GM19467 (cell line): ENCODE results near the gene MSI2.

ENCODE experiments used
- ATAC-seq: cut with Tn5 transposase; IDR thresholded peaks from one replicate; pipeline ENCODE4 v1.9.1; 2021; ENCODE audit warnings: mild to moderate bottlenecking, moderate library complexity; ENCODE audit not compliant: unreplicated experiment

The MSI2 gene

DNA sequence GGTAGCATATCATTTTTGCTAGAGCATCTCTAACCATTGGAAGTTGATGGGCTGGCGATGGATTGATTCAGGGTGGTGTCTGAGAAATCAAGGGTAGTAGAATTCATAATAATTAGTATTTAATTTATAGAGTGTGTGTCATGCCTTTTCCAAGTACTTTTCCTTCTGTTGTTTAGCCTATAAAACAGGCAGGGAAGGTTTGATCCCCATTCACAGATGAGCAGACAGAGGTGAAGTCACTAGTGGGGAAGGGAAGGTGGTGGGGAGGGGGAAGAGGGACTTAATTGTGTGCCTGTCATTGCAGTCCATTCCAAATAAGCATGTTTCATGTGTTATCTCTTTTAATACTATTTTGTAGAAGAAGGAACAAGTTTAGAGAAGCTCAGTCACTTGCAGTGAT lies 131.3 kb downstream of the MSI2 start:
- ATAC-seq, result no peak

DNA sequence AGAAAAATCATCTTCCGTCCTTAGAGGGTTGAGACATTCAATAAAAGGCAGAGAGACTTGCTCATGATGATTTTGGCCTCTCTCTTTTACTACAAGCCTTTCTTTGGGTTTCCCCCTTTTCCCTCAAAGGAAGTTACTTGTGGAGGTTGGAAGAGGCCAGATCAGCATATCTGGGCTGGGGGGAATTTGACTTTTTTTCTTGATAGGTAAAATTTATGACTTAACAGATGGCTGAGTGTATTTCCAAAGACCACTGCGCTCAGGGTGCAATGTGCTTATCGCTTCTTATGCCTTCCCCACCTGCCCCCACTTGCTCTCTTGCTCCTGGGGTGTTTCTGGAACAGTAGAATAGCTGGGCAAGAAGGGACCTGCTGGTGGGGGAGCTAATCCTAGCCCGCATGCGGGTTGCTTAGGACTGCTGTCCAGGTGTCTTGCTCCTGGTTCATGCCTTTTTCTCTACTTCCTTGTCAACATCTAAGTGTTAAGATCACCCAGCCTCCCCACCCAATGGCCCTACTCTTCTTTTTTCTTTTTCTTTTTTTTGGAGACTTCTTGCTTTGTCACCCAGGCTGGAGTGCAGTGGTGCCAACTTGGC lies 131.9 kb downstream of the MSI2 start:
- no peak for ATAC-seq

DNA sequence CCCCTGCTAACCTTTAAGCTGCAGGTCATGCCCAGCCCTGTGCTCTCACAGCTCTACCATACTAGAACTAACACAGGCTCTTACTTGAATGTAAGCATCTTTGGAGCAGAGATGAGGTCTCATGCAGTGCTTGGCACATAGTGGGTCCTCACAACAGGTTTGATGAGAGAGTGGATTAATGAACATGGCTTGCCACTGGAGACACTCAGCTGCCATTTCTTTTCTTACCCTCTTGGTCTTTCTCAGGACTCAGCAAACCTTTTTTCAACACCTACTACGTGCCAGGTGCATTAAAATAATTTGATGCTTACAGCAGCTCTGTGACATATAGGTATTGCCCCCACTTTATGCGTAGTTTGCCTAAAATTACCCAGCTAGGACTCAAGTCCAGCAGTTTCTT lies 133.2 kb downstream of the MSI2 start:
- ATAC-seq, result no peak

DNA sequence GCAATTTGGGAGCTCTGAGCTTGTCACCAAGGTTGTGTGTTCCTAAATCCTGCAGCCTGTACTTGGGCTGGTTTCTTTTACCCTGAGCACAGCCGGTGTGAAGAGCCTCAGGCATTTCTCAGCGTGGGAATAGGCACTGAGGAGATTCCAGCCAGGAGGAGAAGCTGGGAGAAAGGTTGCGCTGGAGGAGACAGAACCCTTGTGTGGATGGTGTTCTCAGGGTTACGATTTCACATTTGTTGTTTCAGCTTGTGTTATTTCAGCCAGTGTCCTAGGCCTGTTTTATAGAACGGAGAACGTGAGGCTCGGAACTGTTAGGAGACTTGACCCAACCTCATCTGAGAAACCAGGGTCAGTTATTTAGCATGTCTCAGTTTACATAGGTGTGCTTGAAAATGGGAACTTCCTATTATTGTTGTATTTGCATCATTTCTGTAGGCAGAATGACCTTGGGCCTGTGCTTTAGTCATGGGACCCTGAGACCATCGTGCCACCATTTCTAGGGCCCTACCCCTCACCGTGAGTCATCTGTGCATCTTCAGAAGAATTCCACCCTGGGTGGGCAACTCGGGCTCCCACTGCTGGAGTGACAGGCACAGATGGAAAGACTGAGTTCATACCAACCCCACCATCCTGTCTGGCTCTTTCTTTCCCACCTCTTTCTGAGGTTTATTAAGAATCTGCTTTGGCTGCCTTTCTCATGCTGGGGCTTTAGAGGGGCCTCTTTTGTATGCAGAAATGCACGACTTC lies 134.9 kb downstream of the MSI2 start:
- ATAC-seq, result no peak

DNA sequence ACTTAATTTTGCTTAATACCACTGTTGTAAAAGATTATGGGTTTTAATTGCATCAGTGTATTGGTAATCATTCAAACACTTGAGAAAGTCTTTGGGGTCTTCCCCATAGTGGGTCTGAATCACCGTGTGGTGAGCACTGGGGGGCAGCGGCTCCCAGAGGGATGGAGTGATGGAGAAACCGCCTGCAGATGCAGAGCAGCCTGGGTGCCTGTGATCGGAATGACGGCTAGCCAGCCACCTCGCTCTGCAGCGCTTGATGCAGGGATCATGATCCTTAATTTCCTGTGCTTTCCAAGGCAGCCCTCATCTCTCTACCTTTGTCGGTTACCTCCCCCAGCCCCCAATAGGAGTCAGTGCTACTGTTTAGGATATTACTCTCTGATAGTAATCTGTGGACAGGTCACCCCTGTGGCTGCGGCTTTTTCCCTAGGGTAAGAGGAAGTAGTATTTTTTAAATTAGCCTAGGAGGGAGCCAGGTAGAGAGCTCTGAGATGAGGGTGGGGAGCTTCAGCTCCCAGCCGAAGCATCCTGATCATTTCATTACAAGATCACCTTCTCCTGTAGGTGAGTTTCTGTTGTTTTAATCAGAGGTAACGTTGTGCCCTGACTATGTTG lies 135.6 kb downstream of the MSI2 start:
- no peak for ATAC-seq

DNA sequence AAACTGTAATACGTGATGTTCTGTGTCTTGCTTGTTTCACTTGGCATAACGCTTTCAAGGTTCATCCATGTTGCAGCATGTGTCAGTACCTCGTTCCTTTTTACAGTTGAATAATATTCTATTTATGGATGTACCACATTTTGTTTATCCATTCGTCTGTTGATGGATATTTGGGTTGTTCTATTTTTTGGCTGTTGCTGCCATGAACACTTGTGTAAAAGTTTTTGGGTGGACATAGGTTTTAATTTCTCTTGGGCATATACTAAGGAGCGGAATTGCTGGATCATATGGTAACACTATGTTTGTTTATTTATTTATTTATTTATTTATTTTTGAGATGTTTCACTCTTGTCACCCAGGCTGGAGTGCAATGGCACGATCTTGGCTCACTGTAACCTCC lies 137.0 kb downstream of the MSI2 start:
- ATAC-seq, result no peak

DNA sequence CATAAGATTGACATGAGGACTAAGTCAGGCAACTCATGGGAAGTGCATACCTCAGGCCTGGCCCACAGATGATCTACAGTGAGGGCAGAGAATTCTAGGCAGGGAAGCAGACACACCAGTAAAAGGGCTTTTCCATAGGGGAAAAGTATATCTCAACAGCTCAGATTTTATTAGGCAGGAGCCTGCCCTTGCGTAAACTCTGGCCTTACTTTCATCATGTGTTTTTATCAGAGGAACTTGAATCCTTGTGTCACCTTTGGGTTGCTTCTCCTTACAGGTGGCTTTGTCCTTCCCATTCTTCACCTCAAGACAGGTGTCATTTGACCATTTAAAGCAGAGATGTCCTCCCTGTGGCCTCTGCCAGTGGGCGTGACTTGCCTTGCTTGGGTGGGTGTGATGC lies 138.1 kb downstream of the MSI2 start:
- ATAC-seq, result no peak

DNA sequence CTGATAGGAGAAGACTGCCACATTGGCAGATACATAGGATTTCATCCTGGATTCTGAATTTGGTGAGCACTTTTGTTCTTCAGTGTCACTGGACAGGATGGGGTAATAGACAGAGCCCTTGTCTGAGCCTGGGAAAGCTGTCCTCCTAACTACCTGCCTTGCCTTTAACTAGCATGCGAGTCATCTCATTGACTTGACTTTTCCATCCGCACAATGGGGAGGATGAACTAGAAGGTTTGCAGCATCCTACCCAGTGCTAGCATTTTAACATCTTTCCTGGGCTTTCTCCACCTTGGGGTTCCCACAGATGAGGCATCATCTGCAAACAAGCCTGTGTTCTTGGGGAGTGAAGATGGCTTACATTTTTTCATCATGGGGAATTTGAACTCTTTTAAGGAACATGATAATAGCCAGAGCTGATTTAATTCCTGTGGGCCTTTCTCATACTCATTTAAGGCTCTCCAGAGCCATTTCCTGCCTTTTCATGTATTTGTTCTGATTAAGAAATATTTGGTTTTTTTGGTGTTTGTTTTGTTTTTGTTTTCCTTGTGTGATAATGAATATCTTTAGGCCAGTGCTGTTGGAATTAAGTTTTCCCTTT lies 139.5 kb downstream of the MSI2 start:
- ATAC-seq, result no peak

DNA sequence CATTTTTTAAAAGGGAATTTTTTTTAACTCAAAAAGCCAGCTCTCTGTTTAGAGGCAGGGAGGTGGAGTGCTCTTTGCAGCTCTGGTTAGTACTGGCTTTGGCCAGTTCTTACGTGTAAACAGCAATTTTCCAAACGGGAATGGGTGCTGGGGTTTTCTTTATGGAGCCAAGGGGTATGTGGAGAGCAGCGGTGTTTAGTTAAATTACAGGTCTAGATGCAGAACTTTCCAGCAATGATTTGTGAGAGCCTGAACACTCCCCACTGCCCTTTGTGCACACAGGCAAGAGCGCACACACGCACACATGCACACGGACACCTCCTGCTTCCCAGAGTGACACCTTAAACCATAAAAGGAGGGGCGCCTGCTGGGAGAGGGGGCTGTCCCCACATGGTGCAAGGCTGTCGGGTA lies 140.2 kb downstream of the MSI2 start:
- ATAC-seq, result no peak

DNA sequence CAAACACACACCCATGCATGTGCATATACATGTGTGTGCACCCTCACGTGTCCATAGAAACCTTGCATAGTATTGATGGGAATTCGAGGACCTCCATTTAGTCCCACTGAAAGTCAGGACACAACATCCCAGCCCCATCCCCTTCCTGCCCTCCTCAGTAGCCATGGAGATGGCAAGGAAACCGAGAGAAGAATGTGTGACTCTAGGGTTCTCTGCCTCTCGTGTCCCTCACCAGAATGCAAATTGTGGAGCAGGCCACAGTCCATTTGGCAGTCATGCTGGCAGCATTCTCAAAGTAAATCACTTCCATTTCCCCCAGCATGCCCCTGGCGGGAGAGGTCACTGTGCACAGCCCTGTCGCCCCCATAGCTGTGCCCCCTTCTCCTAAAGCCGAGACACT lies 141.1 kb downstream of the MSI2 start:
- no peak for ATAC-seq

DNA sequence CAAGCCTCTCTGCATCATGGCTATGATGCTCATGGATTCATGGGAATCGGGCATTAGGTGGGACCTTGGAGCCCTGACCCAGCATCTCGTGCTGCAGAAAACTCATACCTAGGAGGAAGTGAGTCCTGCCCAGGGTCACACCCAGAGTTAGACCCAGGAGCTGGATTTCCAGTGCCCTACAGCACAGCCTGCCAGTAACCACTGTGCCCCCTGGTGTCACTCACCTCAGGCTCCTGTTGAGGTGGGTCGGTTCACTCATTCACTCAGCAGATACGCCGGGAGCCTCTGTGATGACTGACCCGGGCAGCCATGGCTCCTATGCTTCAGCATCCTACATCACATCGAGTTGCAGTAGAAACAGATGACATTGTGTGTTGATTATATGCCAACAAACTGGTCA lies 143.4 kb downstream of the MSI2 start:
- ATAC-seq, result no peak

DNA sequence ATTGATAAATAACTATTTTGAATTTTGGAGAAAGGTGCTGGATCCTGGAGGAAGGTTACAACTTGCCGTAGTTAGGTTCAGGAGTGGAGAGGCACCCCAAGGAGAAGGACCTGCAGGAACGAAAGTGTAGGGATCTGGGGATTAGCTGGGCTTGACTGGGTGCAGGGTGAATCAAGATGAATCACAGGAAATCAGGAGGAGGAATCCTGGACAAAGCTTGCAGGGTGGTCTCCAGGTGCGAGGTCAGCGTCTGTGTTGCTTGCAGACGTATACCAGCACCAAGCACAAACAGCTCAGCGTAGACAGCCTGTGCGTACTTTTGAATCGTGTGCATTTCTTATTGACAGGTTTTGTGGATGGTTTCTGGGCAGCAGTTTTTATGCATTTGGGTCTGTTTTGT lies 144.3 kb downstream of the MSI2 start:
- ATAC-seq, result no peak

DNA sequence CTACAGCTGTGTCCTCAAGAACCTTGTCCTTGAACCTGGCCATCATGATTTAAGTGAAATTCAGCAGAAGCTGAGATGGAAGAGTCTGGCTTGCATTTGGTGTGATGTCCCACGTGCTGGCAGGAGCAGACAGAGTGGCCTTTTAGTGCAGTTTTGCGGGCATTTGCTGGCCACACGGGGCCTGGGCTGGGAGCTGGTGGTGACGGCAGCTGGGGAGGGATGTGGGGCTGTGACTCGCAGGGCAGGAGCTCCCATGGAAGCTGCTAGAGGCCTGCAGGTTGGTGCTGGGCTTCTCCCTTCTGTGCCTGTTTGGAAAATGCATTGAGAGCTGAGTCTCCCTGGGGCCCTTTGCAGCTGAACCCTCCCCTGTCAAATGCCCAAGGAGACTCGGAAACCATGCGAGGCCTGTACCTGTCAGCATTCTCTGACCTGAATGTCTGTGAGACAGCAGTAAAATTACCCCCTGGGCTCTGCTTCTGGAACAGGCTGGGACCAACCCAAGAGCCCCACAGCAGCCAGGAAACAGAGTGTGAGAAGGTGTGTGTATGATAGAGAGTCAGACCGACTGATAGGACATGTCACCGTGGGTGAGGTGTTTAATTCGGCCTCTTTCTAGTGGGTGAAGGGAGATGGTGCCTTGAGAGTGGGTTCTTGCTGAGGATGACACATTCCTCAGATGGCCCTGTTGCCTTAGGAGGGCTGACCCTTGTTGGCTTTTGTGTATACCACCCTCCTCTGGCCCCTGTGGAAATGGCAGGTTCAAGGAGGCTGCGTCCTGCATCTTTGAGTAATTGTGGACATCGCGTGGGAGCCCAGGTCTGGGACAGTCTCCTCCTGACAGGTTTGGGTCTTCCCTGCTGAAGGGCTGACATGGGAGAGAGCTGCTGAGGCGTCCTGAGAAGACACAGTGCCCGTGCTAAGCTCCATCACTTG lies 145.5 kb downstream of the MSI2 start:
- ATAC-seq, result no peak

DNA sequence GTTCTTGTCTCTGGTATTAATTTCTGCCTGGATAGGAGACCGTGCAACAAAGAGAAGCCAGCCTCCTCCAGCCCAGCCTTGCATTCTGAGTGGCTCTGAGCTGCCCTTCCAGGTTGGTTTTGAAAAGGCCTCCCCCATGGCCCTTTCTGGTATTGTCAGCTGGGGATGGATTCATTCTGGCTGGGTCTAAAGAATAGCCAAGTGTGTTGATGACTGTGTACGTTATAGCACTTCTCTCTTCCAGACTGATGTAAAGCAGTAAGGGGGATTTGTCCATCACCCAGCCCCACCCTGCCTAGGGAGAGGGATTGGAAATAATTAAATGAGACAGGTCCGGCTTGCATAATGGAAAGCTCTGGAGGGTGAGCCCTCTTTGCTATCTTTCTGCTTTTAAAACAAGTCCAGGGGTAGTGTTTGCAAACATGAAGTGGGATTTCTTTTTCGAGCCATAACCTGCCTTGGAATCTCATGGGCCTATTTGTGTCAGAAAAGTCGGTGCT lies 146.4 kb downstream of the MSI2 start:
- no peak for ATAC-seq

DNA sequence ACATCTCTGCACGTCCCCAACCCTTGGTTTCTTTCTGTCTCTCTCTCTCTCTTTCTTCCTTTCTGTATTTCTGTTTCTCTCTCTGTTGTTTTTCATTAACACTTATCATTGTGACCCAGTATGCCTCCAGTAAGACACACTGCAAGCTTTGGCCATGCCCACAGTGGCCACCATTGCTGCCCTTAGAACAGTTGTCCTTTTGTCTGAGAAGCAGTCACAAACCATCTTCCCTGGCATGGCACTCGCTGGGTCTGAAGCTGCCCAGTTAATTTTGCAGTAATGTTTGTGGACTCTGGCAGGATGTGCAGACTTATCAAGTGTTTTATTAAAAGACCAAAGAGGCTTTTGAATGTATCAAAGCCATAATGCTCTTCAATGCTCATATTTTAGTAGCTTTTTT lies 146.9 kb downstream of the MSI2 start:
- ATAC-seq, result no peak

DNA sequence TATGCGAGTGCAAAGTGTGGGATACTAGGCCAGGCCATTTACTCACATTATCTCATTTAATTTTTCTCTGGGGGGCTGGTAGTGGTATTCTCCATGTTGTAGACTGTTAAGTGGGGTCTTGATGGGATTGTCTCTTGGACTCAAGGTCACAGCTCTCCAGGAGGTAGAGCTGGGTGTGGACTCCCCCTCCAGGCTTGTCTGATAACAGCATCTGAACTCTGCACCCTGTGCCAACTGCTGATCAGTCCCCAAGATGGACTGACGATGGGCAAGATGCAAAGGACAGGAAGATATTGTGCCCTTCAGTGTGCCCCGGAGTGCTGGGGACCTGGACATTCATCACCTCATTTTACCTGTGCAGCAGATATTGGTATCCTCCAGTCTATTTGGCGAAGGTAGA lies 147.8 kb downstream of the MSI2 start:
- no peak for ATAC-seq

DNA sequence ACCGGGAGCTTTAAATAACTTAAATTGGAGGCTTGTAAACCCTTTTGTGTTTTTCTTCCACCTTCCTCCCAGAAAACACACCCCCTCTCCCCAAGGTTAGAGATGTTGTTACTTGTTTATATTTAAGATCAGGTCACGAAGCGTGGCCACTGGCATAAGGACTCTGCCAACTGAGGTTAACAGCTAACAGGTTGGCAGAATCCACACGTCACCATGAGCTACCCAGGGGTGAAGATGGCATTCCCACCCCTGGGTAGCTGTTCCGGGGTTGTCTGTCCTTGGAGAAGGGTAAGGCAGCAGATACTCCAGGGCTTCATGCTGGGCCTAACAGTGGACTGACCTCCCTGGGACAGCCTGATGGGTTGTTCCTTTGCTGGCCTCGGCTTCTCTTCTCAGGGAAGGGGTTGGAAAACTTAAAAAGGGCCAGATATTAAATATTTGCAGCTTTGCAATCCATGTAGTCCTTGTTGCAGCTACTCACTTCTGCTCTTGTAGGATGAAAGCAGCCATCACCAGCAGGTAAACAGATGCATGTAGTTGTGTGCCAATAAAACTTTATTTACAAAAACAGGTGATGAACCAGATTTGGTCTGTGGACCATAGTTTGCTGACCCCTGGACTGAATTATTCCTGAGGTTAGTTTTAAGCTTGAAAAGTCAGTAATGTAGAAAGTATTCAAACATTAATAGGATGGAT lies 148.6 kb downstream of the MSI2 start:
- no peak for ATAC-seq

DNA sequence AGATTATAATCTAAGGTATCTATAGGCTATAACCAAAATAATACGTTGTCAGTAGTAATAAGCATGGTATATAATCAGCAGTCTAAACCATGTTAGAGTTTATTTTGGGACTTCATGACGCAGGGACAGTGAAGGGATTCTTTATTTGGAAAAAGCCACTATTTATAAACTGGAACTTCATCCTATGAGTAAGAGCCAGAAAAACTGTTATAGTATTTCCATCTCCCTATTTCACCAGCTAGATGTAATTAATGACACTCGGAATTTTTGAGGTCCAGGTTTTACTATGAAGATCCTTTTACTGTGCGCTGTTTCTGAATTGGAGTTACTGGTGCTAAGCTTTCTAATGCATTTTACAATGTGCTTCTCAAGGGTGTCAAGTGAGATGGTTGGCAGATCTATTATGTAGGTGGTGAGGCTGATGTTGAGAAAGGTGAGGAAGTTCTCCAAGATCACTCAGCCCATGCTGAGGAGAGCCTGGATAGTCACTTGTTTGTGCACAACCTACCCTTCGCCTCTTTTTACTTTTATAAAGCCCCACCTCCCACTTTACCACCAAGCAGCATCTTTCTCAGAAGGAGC lies 149.3 kb downstream of the MSI2 start:
- no peak for ATAC-seq

DNA sequence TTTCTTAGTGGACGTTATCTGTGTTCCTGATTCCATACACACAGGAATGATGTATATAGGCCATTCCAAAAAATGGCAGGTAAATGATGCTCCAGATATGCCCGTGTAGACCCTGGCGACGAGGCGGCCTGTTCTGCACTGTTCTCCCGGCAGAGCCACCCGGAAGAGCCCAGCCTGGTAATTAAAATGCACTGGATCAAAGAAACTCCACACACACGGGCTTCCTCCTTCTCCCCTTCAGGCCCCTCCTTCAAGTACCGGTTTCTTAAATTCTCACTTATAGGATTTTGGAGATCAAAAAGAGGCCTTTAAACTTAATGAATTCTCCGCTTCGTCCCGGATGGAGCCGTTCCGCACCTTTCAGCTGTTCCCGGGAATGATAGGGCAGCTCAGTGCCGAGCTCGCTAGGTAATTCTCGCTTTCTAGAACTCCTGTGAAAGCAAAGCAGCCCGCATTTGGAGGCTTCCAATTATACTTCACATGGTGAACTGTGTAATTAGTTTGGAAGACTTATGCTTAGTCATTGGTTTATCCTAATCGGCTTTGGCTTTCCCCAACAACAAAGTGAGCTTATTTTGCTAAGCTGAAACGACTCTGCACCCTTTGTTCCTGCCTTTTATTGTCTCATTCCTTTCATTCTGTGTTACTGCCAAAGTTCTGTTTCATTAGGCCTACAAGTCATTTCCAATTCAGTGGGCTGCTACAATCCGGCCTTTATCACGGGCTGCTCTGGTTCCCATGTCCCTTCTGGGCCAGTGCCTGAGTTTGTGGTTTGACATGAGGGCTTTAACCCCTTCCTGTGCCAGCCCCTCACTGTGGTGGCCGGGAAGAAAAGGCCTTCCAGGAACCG lies 150.0 kb downstream of the MSI2 start:
- ATAC-seq, result no peak
